ENCODE results near the gene PSME3IP1. TPM values are rescaled to one million over a fixed set of nuclear protein-coding genes. Genes with fewer than 3 reads are reported as not detected.

The PSME3IP1 gene
- total RNA-seq, 1 experiment from 2014 or later, result 103 TPM

- Histone ChIP-seq H2AK5ac (ENCODE audit: insufficient read length, low read length) (no peak overlapping the region), H2BK5ac (ENCODE audit: insufficient read length, low read length) (no peak overlapping the region), H2BK15ac (ENCODE audit: low read depth, low read length) (no peak overlapping the region), H3K4me1 (ENCODE audit: insufficient read depth, low read length) (no peaks in the 10 kb centered on the region), H3K9me3 (ENCODE audit: control insufficient read depth, low read depth, low read length) (no peaks in the 10 kb centered on the region), H2BK120ac (ENCODE audit: low read depth, low read length, poor library complexity, severe bottlenecking) (no peak overlapping the region), H3K27ac (ENCODE audit: insufficient read length, low read depth, low read length) (no peak overlapping the region), H3K79me1 (ENCODE audit: insufficient read depth, low read depth, low read length, poor library complexity, severe bottlenecking) (no peaks in the 10 kb centered on the region), H4K5ac (ENCODE audit: insufficient read length, low read depth, low read length) (no peak overlapping the region), H2AFZ (ENCODE audit: low read length) (no peak overlapping the region), H4K20me1 (ENCODE audit: control insufficient read depth, insufficient read depth, insufficient read length) (no peaks in the 10 kb centered on the region), H3T11ph (ENCODE audit: low read length) (no peak overlapping the region), H3K4ac (ENCODE audit: low read depth, low read length) (no peak overlapping the region), H4K8ac (replicated peaks; ENCODE audit: insufficient read length, low read depth, low read length) (no peak overlapping the region), H3K18ac (ENCODE audit: insufficient read length, low read depth, low read length) (no peak overlapping the region), H3K4me2 (ENCODE audit: insufficient read depth, insufficient read length, low read length) (no peak overlapping the region), H4K91ac (ENCODE audit: insufficient read length, low read depth, low read length) (no peak overlapping the region), H3K9ac (ENCODE audit: extremely low read depth, insufficient read length, low read length) (no peak overlapping the region), H2BK12ac (ENCODE audit: insufficient read length, low read depth, low read length) (no peak overlapping the region), H3K23ac (ENCODE audit: insufficient read length, low read depth, low read length) (no peak overlapping the region), H2BK20ac (ENCODE audit: low read depth, low read length, poor library complexity, severe bottlenecking) (no peak overlapping the region), H3K23me2 (ENCODE audit: insufficient read length, low read depth, low read length, poor library complexity, severe bottlenecking) (no peaks in the 10 kb centered on the region), H3K79me2 (ENCODE audit: insufficient read depth, low read length) (no peaks in the 10 kb centered on the region), H3K27me3 (ENCODE audit: insufficient read depth, low read length) (no peaks in the 10 kb centered on the region), H3K56ac (ENCODE audit: insufficient read length, low read depth, low read length) (no peak overlapping the region), H3K14ac (ENCODE audit: insufficient read depth, low read length) (no peak overlapping the region)
- TF ChIP-seq, protein P1, sequence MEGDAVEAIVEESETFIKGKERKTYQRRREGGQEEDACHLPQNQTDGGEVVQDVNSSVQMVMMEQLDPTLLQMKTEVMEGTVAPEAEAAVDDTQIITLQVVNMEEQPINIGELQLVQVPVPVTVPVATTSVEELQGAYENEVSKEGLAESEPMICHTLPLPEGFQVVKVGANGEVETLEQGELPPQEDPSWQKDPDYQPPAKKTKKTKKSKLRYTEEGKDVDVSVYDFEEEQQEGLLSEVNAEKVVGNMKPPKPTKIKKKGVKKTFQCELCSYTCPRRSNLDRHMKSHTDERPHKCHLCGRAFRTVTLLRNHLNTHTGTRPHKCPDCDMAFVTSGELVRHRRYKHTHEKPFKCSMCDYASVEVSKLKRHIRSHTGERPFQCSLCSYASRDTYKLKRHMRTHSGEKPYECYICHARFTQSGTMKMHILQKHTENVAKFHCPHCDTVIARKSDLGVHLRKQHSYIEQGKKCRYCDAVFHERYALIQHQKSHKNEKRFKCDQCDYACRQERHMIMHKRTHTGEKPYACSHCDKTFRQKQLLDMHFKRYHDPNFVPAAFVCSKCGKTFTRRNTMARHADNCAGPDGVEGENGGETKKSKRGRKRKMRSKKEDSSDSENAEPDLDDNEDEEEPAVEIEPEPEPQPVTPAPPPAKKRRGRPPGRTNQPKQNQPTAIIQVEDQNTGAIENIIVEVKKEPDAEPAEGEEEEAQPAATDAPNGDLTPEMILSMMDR (conservative IDR thresholded peaks at IDR 0.05), result no peak
- H3K9me3 Mint-ChIP-seq, result no peaks in the 10 kb centered on the region
- peaks cover 0 to 16% of the 10 kb centered on the region in 2 experiments; a peak in 3 of 4 replicates for H3K4me1 Mint-ChIP-seq
- H3K36me3 Mint-ChIP-seq (ENCODE audit: insufficient read depth in 1 of 3, low read depth in 3 of 3), result no peaks in the 10 kb centered on the region
- no peaks in the 10 kb centered on the region for H3K27me3 Mint-ChIP-seq (ENCODE audit: low read depth)
- no peak for DNase-seq
- no peak overlapping the region for H3K27ac Mint-ChIP-seq
- no peak overlapping the region for H3K4me3 Mint-ChIP-seq
- WGBS (ENCODE audit: extremely low coverage, insufficient read length, low lambda C conversion rate), result no CpG with 5 or more reads among the region's 2 CpGs
Measured at GRCh38 chr16:57134982-57135381, 50.9 kb downstream of the PSME3IP1 start.

All from H9 (cell line).